ENCODE measurements around the gene SERBP1.

GRCh38 chr1:67404212-67404620 lies 26.0 kb downstream of the SERBP1 start:
- TF ChIP-seq CTCF (IDR thresholded peaks at IDR 0.05) (no peak), SIN3A (IDR thresholded peaks at IDR 0.05; ENCODE audit: borderline replicate concordance, insufficient read depth, low read depth, low read length) (no peak), POLR2AphosphoS5 (IDR thresholded peaks at IDR 0.05; ENCODE audit: low read depth, low read length) (no peak)
- TF ChIP-seq, protein P1, sequence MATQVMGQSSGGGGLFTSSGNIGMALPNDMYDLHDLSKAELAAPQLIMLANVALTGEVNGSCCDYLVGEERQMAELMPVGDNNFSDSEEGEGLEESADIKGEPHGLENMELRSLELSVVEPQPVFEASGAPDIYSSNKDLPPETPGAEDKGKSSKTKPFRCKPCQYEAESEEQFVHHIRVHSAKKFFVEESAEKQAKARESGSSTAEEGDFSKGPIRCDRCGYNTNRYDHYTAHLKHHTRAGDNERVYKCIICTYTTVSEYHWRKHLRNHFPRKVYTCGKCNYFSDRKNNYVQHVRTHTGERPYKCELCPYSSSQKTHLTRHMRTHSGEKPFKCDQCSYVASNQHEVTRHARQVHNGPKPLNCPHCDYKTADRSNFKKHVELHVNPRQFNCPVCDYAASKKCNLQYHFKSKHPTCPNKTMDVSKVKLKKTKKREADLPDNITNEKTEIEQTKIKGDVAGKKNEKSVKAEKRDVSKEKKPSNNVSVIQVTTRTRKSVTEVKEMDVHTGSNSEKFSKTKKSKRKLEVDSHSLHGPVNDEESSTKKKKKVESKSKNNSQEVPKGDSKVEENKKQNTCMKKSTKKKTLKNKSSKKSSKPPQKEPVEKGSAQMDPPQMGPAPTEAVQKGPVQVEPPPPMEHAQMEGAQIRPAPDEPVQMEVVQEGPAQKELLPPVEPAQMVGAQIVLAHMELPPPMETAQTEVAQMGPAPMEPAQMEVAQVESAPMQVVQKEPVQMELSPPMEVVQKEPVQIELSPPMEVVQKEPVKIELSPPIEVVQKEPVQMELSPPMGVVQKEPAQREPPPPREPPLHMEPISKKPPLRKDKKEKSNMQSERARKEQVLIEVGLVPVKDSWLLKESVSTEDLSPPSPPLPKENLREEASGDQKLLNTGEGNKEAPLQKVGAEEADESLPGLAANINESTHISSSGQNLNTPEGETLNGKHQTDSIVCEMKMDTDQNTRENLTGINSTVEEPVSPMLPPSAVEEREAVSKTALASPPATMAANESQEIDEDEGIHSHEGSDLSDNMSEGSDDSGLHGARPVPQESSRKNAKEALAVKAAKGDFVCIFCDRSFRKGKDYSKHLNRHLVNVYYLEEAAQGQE (IDR thresholded peaks at IDR 0.05; ENCODE audit: insufficient read depth in 1 of 2, low read depth in 2 of 2, low read length in 1 of 2): no peak

Measured in Panc1 (cell line).